Nephron (organoid): Measurements from ENCODE around the gene RPTOR.

ENCODE experiments used
- H3K27ac Mint-ChIP-seq, 3 experiments: 2 replicates each; pipeline ENCODE4 v1.8.0; 2020; ENCODE audit warnings: mixed read lengths in 3 of 3, mild to moderate bottlenecking in 2 of 3, moderate library complexity in 1 of 3
- H3K27me3 Mint-ChIP-seq: 2 replicates; pipeline ENCODE4 v1.8.0; 2021; ENCODE audit warnings: low read depth, mild to moderate bottlenecking, moderate library complexity, mixed read lengths
- H3K36me3 Mint-ChIP-seq: 2 replicates; pipeline ENCODE4 v1.8.0; 2020; ENCODE audit warnings: low read depth, mixed read lengths
- H3K4me1 Mint-ChIP-seq: 2 replicates; pipeline ENCODE4 v1.8.0; 2020; ENCODE audit warnings: mixed read lengths
- H3K4me3 Mint-ChIP-seq, 3 experiments: 2 replicates each; pipeline ENCODE4 v1.8.0; 2020; ENCODE audit warnings: mild to moderate bottlenecking in 3 of 3, mixed read lengths in 3 of 3, moderate library complexity in 2 of 3
- H3K9me3 Mint-ChIP-seq: 2 replicates; pipeline ENCODE4 v1.8.0; 2020; ENCODE audit warnings: mixed read lengths
- TF ChIP-seq, protein P1 (sequence below), 3 experiments: fragments of 200-600 bp; sonication (generic); IDR thresholded peaks; one replicate each; pipeline ENCODE4 v1.5.0; 2021; ENCODE audit warnings: antibody characterized with exemption in 3 of 3; ENCODE audit not compliant: unreplicated experiment in 3 of 3

Gene RPTOR

GRCh38 chr17:80561541-80562114 lies 17.0 kb downstream of the RPTOR start:
- no peaks in the 10 kb centered on the region for H3K9me3 Mint-ChIP-seq
- TF ChIP-seq, protein P1, sequence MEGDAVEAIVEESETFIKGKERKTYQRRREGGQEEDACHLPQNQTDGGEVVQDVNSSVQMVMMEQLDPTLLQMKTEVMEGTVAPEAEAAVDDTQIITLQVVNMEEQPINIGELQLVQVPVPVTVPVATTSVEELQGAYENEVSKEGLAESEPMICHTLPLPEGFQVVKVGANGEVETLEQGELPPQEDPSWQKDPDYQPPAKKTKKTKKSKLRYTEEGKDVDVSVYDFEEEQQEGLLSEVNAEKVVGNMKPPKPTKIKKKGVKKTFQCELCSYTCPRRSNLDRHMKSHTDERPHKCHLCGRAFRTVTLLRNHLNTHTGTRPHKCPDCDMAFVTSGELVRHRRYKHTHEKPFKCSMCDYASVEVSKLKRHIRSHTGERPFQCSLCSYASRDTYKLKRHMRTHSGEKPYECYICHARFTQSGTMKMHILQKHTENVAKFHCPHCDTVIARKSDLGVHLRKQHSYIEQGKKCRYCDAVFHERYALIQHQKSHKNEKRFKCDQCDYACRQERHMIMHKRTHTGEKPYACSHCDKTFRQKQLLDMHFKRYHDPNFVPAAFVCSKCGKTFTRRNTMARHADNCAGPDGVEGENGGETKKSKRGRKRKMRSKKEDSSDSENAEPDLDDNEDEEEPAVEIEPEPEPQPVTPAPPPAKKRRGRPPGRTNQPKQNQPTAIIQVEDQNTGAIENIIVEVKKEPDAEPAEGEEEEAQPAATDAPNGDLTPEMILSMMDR (IDR thresholded peaks at IDR 0.05; ENCODE audit: unreplicated experiment in 3 of 3): no peak
- peaks cover 13% of the 10 kb centered on the region for H3K4me1 Mint-ChIP-seq
- H3K27me3 Mint-ChIP-seq: no peaks in the 10 kb centered on the region
- H3K36me3 Mint-ChIP-seq: no peaks in the 10 kb centered on the region
- no peak overlapping the region for H3K27ac Mint-ChIP-seq
- no peak overlapping the region for H3K4me3 Mint-ChIP-seq

DNA sequence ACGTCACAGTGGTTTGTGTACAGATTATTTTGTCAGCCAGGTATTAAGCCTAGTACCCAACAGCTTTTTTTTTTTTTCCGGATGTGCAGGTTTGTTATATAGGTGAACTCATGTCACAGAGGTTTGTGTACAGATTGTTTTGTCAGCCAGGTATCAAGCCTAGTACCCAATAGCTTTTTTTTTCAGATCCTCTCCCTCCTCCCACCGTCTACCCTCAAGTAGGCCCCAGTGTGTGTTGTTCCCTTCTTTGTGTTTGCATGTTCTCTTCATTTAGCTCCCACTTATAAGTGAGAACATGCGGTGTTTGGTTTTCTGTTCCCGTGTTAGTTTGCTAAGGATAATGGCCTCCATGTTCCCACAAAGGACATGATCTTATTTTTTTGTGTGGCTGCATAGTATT lies 19.9 kb downstream of the RPTOR start:
- Mint-ChIP-seq H3K27me3 (no peaks in the 10 kb centered on the region), H3K4me1 (peaks cover 13% of the 10 kb centered on the region), H3K27ac (no peak overlapping the region), H3K36me3 (peaks cover 4% of the 10 kb centered on the region), H3K4me3 (no peak overlapping the region), H3K9me3 (no peaks in the 10 kb centered on the region)
- TF ChIP-seq, protein P1 (IDR thresholded peaks at IDR 0.05; ENCODE audit: unreplicated experiment in 3 of 3): no peak

DNA sequence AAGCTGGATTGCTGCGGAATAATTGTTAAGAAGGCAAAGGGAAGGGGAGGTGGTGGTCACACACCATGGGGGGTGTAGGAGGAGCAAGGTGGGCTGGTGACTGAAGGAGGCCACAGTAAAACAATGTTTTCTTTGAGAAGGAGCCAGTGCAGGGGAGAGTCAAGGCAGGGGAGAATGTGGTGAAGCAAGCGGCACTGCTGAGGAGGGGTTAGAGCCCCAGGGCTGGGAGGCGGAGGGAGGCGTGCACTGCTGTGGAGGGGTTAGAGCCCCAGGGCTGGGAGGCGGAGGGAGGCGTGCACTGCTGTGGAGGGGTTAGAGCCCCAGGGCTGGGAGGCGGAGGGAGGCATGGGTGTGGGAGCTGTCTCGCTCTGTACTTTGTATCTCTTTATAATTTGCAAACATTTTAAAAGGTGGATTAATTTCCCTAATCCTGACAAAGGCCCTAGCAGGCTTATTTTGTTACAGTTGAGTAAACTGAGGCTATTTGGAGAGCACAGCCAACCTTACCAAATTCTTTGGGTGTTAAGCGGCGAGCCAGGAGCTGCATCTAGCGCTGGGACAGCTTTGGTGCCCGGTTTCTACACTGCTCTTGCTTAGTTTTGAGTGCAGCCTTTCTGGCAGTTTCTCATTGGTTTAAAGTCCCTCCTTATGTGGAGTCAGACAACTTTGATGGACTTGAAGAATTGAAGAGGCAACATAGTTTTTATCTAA lies 20.9 kb downstream of the RPTOR start:
- peak overlapping the region in 2 of 3 experiments; percentile 1 to 6 for H3K4me3 Mint-ChIP-seq

GRCh38 chr17:80566054-80566400 lies 21.4 kb downstream of the RPTOR start:
- no peaks in the 10 kb centered on the region for H3K9me3 Mint-ChIP-seq
- peak overlapping the region in 1 of 3 experiments; percentile 71 for H3K27ac Mint-ChIP-seq
- peaks cover 4% of the 10 kb centered on the region for H3K36me3 Mint-ChIP-seq
- TF ChIP-seq, protein P1 (IDR thresholded peaks at IDR 0.05; ENCODE audit: unreplicated experiment in 3 of 3): no peak
- peaks cover 13% of the 10 kb centered on the region for H3K4me1 Mint-ChIP-seq
- H3K4me3 Mint-ChIP-seq: no peak overlapping the region
- no peaks in the 10 kb centered on the region for H3K27me3 Mint-ChIP-seq

More for the DNA sequence above, 20.9 kb downstream of the RPTOR start:
- Mint-ChIP-seq H3K27me3 (no peaks in the 10 kb centered on the region), H3K36me3 (peaks cover 4% of the 10 kb centered on the region), H3K4me1 (peaks cover 13% of the 10 kb centered on the region), H3K9me3 (no peaks in the 10 kb centered on the region), H3K27ac (peak overlapping the region in 1 of 3 experiments; percentile 71)
- TF ChIP-seq, protein P1 (IDR thresholded peaks at IDR 0.05; ENCODE audit: unreplicated experiment in 3 of 3): no peak

DNA sequence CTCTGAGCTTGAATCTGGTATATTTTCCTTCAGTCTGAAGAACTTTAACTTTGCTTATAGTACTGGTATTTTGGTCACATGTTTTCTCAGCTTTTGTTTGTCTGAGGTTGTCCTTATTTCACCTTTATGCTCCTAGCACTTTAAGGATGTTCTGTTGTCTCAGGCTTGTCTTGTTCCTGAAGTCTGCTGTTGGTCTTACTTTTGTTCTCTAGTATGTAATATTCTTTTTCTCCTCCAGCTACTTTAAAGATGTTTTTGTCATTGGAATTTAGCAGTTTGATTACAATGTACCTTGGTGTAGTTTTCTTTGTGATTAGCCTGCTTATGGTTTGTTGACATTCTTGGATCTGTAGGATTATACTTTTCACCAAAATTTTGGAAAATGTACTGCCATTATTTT lies 23.6 kb downstream of the RPTOR start:
- peaks cover 13% of the 10 kb centered on the region for H3K4me1 Mint-ChIP-seq
- H3K27ac Mint-ChIP-seq: no peak overlapping the region
- no peak overlapping the region for H3K4me3 Mint-ChIP-seq
- peaks cover 16% of the 10 kb centered on the region for H3K36me3 Mint-ChIP-seq
- H3K27me3 Mint-ChIP-seq: no peaks in the 10 kb centered on the region
- H3K9me3 Mint-ChIP-seq: peaks cover 2% of the 10 kb centered on the region
- TF ChIP-seq, protein P1 (IDR thresholded peaks at IDR 0.05; ENCODE audit: unreplicated experiment in 3 of 3): no peak

DNA sequence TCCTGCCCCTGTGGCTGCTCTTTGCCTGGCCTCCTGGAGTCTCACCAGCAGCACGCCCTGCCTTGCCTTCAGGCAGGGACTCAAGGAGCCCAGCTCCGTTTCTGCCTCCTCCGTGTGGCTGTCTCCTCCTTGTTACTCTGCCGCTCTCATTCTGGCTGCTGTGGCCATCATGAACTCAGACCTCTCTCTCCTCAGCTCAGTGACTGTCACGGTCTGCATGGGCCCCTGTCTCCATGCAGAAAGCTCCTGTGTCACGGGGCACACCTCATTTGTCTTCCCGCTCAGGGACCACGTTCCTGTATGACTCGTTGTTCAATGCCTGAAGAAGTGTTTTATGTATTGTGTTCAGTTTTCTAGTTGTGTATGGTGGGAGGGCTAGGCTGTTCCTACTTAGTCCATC lies 25.3 kb downstream of the RPTOR start:
- no peaks in the 10 kb centered on the region for H3K27me3 Mint-ChIP-seq

More for the DNA sequence above, 25.3 kb downstream of the RPTOR start:
- Mint-ChIP-seq H3K4me3 (no peak overlapping the region), H3K36me3 (peaks cover 16% of the 10 kb centered on the region), H3K27ac (peak overlapping the region in 2 of 3 experiments; percentile 35 to 89), H3K9me3 (peaks cover 2% of the 10 kb centered on the region), H3K4me1 (peaks cover 11% of the 10 kb centered on the region)
- TF ChIP-seq, protein P1 (IDR thresholded peaks at IDR 0.05; ENCODE audit: unreplicated experiment in 3 of 3): no peak
